Erythroblast (primary cell): ENCODE data around the gene PRPSAP2.

Experiments
- GATA1 ChIP-seq: IDR thresholded peaks from 2 replicates; pipeline ENCODE4 v1.6.1; 2011; ENCODE audit warnings: low read depth, mild to moderate bottlenecking, control low read depth, low read length, moderate library complexity
- POLR2A ChIP-seq: IDR thresholded peaks from 2 replicates; pipeline ENCODE4 v1.6.1; 2011; ENCODE audit warnings: mild to moderate bottlenecking, low read length

GRCh38 chr17:18976201-18976600 lies 118.3 kb downstream of the PRPSAP2 start:
- no peak for TF ChIP-seq POLR2A
- TF ChIP-seq GATA1: no peak
